HG02885 (cell line): ENCODE measurements around the gene CCNA1.

ENCODE experiments used
- ATAC-seq: cut with Tn5 transposase; IDR thresholded peaks from one replicate; pipeline ENCODE4 v1.9.1; 2021; ENCODE audit warnings: mild to moderate bottlenecking; ENCODE audit not compliant: unreplicated experiment, poor library complexity

Gene CCNA1

GRCh38 chr13:36450534-36450933 lies 18.2 kb downstream of the CCNA1 start:
- ATAC-seq, result no peak

- no peak for ATAC-seq
Observed at GRCh38 chr13:36453516-36453915, 21.2 kb downstream of the CCNA1 start.

- ATAC-seq, result no peak
Observed at GRCh38 chr13:36454121-36454520, 21.8 kb downstream of the CCNA1 start.

GRCh38 chr13:36454987-36455386 lies 22.7 kb downstream of the CCNA1 start:
- ATAC-seq, result no peak

- no peak for ATAC-seq
Observed at GRCh38 chr13:36456577-36456976, 24.3 kb downstream of the CCNA1 start.

- ATAC-seq, result no peak
Observed at GRCh38 chr13:36461506-36461905, 29.2 kb downstream of the CCNA1 start.

GRCh38 chr13:36475468-36475867 lies 43.2 kb downstream of the CCNA1 start:
- ATAC-seq, result no peak

- ATAC-seq, result no peak
Observed at GRCh38 chr13:36476661-36477060, 44.4 kb downstream of the CCNA1 start.

GRCh38 chr13:36480726-36481427 lies 48.6 kb downstream of the CCNA1 start:
- ATAC-seq, result no peak

- ATAC-seq, result no peak
Observed at GRCh38 chr13:36490055-36490454, 57.8 kb downstream of the CCNA1 start.
